Activated CD4-positive, alpha-beta memory T cell treated with anti-CD3 and anti-CD28 coated beads for 36 hours (primary cell): ENCODE data around the gene EMC10. TPM values are rescaled to one million over a fixed set of nuclear protein-coding genes. Genes with fewer than 3 reads are reported as not detected.
"Not testable (repeated sequence)": the region's sequence is repeated elsewhere in the genome, so short reads cannot be mapped to it uniquely, and the experiment has no call there.

Experiments used
- CTCF ChIA-PET: fragments of 350-600 bp; sonication (Branson Sonifier 250); formaldehyde crosslinking; loops from one replicate; lab custom pipeline; 2021; ENCODE audit warnings: antibody characterized with exemption, inconsistent platforms; lab: Charles Lee
- POLR2A ChIA-PET: fragments of 350-600 bp; sonication (Branson Sonifier 250); formaldehyde crosslinking; loops from one replicate; lab custom pipeline; 2021; ENCODE audit warnings: antibody characterized with exemption; lab: Charles Lee
- DNase-seq: peaks from one replicate; pipeline ENCODE4 v3.0.0-alpha.2; 2020
- H3K27ac Mint-ChIP-seq: one replicate; pipeline ENCODE4 v1.8.0; 2021; ENCODE audit warnings: mixed read lengths
- H3K27me3 Mint-ChIP-seq: one replicate; pipeline ENCODE4 v1.8.0; 2021; ENCODE audit warnings: mixed read lengths
- H3K36me3 Mint-ChIP-seq: one replicate; pipeline ENCODE4 v1.8.0; 2021; ENCODE audit warnings: mixed read lengths
- H3K4me1 Mint-ChIP-seq: one replicate; pipeline ENCODE4 v1.8.0; 2021; ENCODE audit warnings: low read depth, mixed read lengths
- H3K4me3 Mint-ChIP-seq: one replicate; pipeline ENCODE4 v1.8.0; 2021; ENCODE audit warnings: mild to moderate bottlenecking, mixed read lengths
- H3K9me3 Mint-ChIP-seq: one replicate; pipeline ENCODE4 v1.8.0; 2021; ENCODE audit warnings: mixed read lengths
- intact Hi-C: fragments of 100-400 bp; cut with micrococcal nuclease; formaldehyde crosslinking; loops from one replicate; pipeline ENCODE4 v1.15.1; 2023
- total RNA-seq, 2 experiments: library from RNA; stranded (reverse); gene quantifications; one replicate each; pipeline ENCODE4 v1.2.3, GENCODE V29; 2021

The EMC10 gene
- total RNA-seq, 2 experiments from 2014 or later = 37.5 to 37.6 TPM

GRCh38 chr19:50435627-50436026 is 40.7 kb upstream of the EMC10 start:
- intact Hi-C loops = no loop called here
- Mint-ChIP-seq H3K27ac (no peak overlapping the region), H3K27me3 (peaks cover 17% of the 10 kb centered on the region), H3K4me1 (peaks cover 10% of the 10 kb centered on the region), H3K36me3 (no peaks in the 10 kb centered on the region), H3K9me3 (no peaks in the 10 kb centered on the region), H3K4me3 (no peak overlapping the region)
- no peak for DNase-seq
- CTCF ChIA-PET = no interaction called here
- POLR2A ChIA-PET = no interaction called here

- Mint-ChIP-seq H3K36me3 (no peaks in the 10 kb centered on the region), H3K27me3 (peaks cover 12% of the 10 kb centered on the region), H3K4me1 (no peaks in the 10 kb centered on the region), H3K9me3 (no peaks in the 10 kb centered on the region), H3K27ac (no peak overlapping the region), H3K4me3 (no peak overlapping the region)
- no peak for DNase-seq
- CTCF ChIA-PET = interaction anchor here (0.9 to 1.4 kb wide), 2 partner anchors 81 to 118 kb away, joined by 3 read pairs; no protein-coding TSS in a partner anchor
- POLR2A ChIA-PET = no interaction called here
- intact Hi-C loops = no loop called here
These were observed 38.4 kb upstream of the EMC10 start for GRCh38 chr19:50437862-50438449.

- H3K36me3 Mint-ChIP-seq, H3K9me3 Mint-ChIP-seq, H3K27ac Mint-ChIP-seq, intact Hi-C loops, CTCF ChIA-PET, H3K4me3 Mint-ChIP-seq, H3K4me1 Mint-ChIP-seq, DNase-seq, POLR2A ChIA-PET: not testable (repeated sequence)
- peaks cover 11% of the 10 kb centered on the region for H3K27me3 Mint-ChIP-seq
These were observed 37.2 kb upstream of the EMC10 start for GRCh38 chr19:50439130-50439529.

GRCh38 chr19:50444059-50444458 is 32.2 kb upstream of the EMC10 start:
- H3K27ac Mint-ChIP-seq = no peak overlapping the region
- H3K9me3 Mint-ChIP-seq = no peaks in the 10 kb centered on the region
- POLR2A ChIA-PET = no interaction called here
- H3K4me3 Mint-ChIP-seq = no peak overlapping the region
- CTCF ChIA-PET = no interaction called here
- no peak for DNase-seq
- H3K4me1 Mint-ChIP-seq = no peaks in the 10 kb centered on the region
- intact Hi-C loops = no loop called here
- no peaks in the 10 kb centered on the region for H3K36me3 Mint-ChIP-seq
- peaks cover 18% of the 10 kb centered on the region for H3K27me3 Mint-ChIP-seq

- no peak for DNase-seq
- intact Hi-C loops = no loop called here
- POLR2A ChIA-PET = no interaction called here
These were observed 29.3 kb upstream of the EMC10 start for GRCh38 chr19:50447053-50447452.

GRCh38 chr19:50447750-50448149 is 28.6 kb upstream of the EMC10 start:
- no peaks in the 10 kb centered on the region for H3K4me1 Mint-ChIP-seq
- no peaks in the 10 kb centered on the region for H3K9me3 Mint-ChIP-seq
- CTCF ChIA-PET = no interaction called here
- DNase-seq = no peak
- POLR2A ChIA-PET = no interaction called here
- no peak overlapping the region for H3K4me3 Mint-ChIP-seq
- peaks cover 13% of the 10 kb centered on the region for H3K27me3 Mint-ChIP-seq
- H3K27ac Mint-ChIP-seq = no peak overlapping the region
- no peaks in the 10 kb centered on the region for H3K36me3 Mint-ChIP-seq
- intact Hi-C loops = no loop called here

More at GRCh38 chr19:50447053-50447452, 29.3 kb upstream of the EMC10 start:
- Mint-ChIP-seq H3K27me3 (peaks cover 13% of the 10 kb centered on the region), H3K4me3 (no peak overlapping the region), H3K4me1 (no peaks in the 10 kb centered on the region), H3K9me3 (no peaks in the 10 kb centered on the region), H3K27ac (no peak overlapping the region), H3K36me3 (no peaks in the 10 kb centered on the region)
- CTCF ChIA-PET = no interaction called here

GRCh38 chr19:50449236-50449899 is 26.9 kb upstream of the EMC10 start:
- ChIA-PET POLR2A (no interaction called here), CTCF (interaction anchor here (1.1 to 1.3 kb wide), 2 partner anchors 11 to 13 kb away, joined by 3 to 7 read pairs; no protein-coding TSS in a partner anchor)
- Mint-ChIP-seq H3K27ac (no peak overlapping the region), H3K36me3 (no peaks in the 10 kb centered on the region), H3K27me3 (peaks cover 6% of the 10 kb centered on the region), H3K4me3 (no peak overlapping the region), H3K9me3 (no peaks in the 10 kb centered on the region), H3K4me1 (no peaks in the 10 kb centered on the region)
- DNase-seq = no peak
- intact Hi-C loops = no loop called here

- ChIA-PET CTCF (interaction anchor here (1.1 to 1.3 kb wide), 2 partner anchors 10 to 12 kb away, joined by 3 to 7 read pairs; no protein-coding TSS in a partner anchor), POLR2A (no interaction called here)
- DNase-seq = no peak
- H3K27ac Mint-ChIP-seq = no peak overlapping the region
- intact Hi-C loops = no loop called here
- H3K4me1 Mint-ChIP-seq = no peaks in the 10 kb centered on the region
- peaks cover 4% of the 10 kb centered on the region for H3K27me3 Mint-ChIP-seq
- no peak overlapping the region for H3K4me3 Mint-ChIP-seq
- no peaks in the 10 kb centered on the region for H3K9me3 Mint-ChIP-seq
- H3K36me3 Mint-ChIP-seq = no peaks in the 10 kb centered on the region
These were observed 25.7 kb upstream of the EMC10 start for GRCh38 chr19:50450369-50451222.

GRCh38 chr19:50451223-50451534 is 25.1 kb upstream of the EMC10 start:
- intact Hi-C loops = no loop called here
- Mint-ChIP-seq H3K36me3 (no peaks in the 10 kb centered on the region), H3K27me3 (peaks cover 2% of the 10 kb centered on the region), H3K4me1 (no peaks in the 10 kb centered on the region), H3K4me3 (no peak overlapping the region), H3K9me3 (no peaks in the 10 kb centered on the region), H3K27ac (no peak overlapping the region)
- POLR2A ChIA-PET = no interaction called here
- DNase-seq = no peak
- CTCF ChIA-PET = no interaction called here

- intact Hi-C loops = no loop called here
- peaks cover 14% of the 10 kb centered on the region for H3K27me3 Mint-ChIP-seq
- no peak for DNase-seq
- ChIA-PET POLR2A (no interaction called here), CTCF (no interaction called here)
- no peak overlapping the region for H3K4me3 Mint-ChIP-seq
- H3K9me3 Mint-ChIP-seq = no peaks in the 10 kb centered on the region
- no peaks in the 10 kb centered on the region for H3K36me3 Mint-ChIP-seq
- H3K4me1 Mint-ChIP-seq = no peaks in the 10 kb centered on the region
- H3K27ac Mint-ChIP-seq = no peak overlapping the region
These were observed 23.1 kb upstream of the EMC10 start for GRCh38 chr19:50453243-50453642.

GRCh38 chr19:50455992-50456391 is 20.3 kb upstream of the EMC10 start:
- POLR2A ChIA-PET = no interaction called here

GRCh38 chr19:50457300-50457699 is 19.0 kb upstream of the EMC10 start:
- Mint-ChIP-seq H3K4me3 (no peak overlapping the region), H3K4me1 (peaks cover 13% of the 10 kb centered on the region), H3K27me3 (peaks cover 34% of the 10 kb centered on the region), H3K27ac (no peak overlapping the region), H3K9me3 (no peaks in the 10 kb centered on the region), H3K36me3 (no peaks in the 10 kb centered on the region)
- intact Hi-C loops = no loop called here
- POLR2A ChIA-PET = no interaction called here
- CTCF ChIA-PET = interaction anchor here (1.2 kb wide), 1 partner anchor 100 kb away, joined by 3 read pairs; no protein-coding TSS in a partner anchor
- DNase-seq = no peak

More at GRCh38 chr19:50455992-50456391, 20.3 kb upstream of the EMC10 start:
- no peaks in the 10 kb centered on the region for H3K36me3 Mint-ChIP-seq
- H3K9me3 Mint-ChIP-seq = no peaks in the 10 kb centered on the region
- CTCF ChIA-PET = interaction anchor here (0.7 kb wide), 1 partner anchor 152 kb away, joined by 3 read pairs; no protein-coding TSS in a partner anchor
- H3K27me3 Mint-ChIP-seq = peaks cover 29% of the 10 kb centered on the region
- DNase-seq = no peak
- H3K27ac Mint-ChIP-seq = no peak overlapping the region
- H3K4me3 Mint-ChIP-seq = no peak overlapping the region
- intact Hi-C loops = no loop called here
- H3K4me1 Mint-ChIP-seq = peaks cover 8% of the 10 kb centered on the region
